Measurements from ENCODE around the gene NR5A1.

The NR5A1 gene

GRCh38 chr9:124439686-124440243 is 67.4 kb downstream of the NR5A1 start:
- H3K27ac Mint-ChIP-seq: no peak overlapping the region
- H3K27me3 Mint-ChIP-seq: peaks cover 62% of the 10 kb centered on the region
- no peaks in the 10 kb centered on the region for H3K4me1 Mint-ChIP-seq
- no peak overlapping the region for H3K4me3 Mint-ChIP-seq
- H3K9me3 Mint-ChIP-seq: peaks cover 5% of the 10 kb centered on the region
- peak; percentile 16 for ATAC-seq
- H3K36me3 Mint-ChIP-seq: no peaks in the 10 kb centered on the region

DNA sequence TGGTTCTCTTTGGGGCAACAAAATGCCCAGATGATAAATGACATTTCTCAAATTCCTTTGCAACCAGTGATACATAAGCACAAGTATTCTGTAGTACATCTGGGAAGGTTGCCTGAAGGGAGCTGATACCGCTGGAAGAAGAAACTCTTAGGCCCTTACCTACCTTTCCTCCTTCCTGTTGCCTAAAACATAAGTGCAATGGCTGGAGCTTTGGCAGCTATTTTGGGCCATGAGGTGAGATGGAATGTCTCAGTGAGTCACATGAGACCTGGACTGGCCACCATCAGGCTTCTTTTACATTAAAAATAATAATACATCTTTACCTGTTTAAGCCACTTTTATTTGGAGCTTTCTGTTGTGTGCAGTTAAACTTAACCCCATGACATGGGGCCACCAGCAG is 68.1 kb downstream of the NR5A1 start:
- peaks cover 59% of the 10 kb centered on the region for H3K27me3 Mint-ChIP-seq
- H3K4me3 Mint-ChIP-seq: no peak overlapping the region
- peaks cover 5% of the 10 kb centered on the region for H3K9me3 Mint-ChIP-seq
- no peaks in the 10 kb centered on the region for H3K36me3 Mint-ChIP-seq
- no peak for ATAC-seq
- no peaks in the 10 kb centered on the region for H3K4me1 Mint-ChIP-seq
- no peak overlapping the region for H3K27ac Mint-ChIP-seq

DNA sequence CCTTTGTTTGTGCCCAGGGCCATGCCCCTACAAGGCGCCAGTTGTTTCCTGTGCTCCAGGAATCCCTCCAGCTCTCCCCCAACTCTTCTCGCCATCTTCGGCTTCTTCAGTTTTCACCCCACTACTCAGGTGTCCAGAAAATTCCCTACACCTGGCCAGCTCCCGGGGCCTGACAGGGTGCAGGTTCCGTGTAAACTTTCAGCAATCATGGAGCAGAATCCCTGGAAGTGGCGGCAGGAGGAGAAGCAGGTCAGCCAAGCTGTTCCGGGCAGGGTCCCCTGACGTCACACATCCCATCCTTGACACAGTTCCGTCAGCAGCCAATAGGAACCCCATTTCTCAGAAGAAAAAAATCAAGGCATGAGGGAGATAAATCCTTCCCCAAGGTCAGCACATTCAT is 69.1 kb downstream of the NR5A1 start:
- no peak for ATAC-seq
- peaks cover 2% of the 10 kb centered on the region for H3K9me3 Mint-ChIP-seq
- H3K36me3 Mint-ChIP-seq: no peaks in the 10 kb centered on the region
- H3K4me3 Mint-ChIP-seq: no peak overlapping the region
- H3K27me3 Mint-ChIP-seq: peaks cover 60% of the 10 kb centered on the region
- no peaks in the 10 kb centered on the region for H3K4me1 Mint-ChIP-seq
- no peak overlapping the region for H3K27ac Mint-ChIP-seq

DNA sequence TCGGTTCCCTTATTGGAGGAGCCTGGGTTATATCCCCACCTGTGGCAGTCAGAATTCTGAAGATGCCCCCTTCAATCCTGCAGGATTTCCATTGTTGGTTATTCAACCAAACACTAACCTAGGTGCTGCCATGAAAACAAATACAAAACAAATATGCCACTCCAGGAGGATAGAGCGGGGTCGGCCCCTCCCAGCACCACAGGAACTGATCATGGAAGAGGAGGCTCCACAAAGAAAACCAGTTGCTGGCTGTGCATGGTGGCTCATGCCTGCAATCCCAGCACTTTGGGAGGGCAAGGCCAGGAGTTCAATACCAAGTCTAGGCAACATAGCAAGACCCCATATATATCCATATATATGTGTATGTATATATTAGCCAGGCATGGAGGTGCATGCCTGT is 70.1 kb downstream of the NR5A1 start:
- no peak overlapping the region for H3K27ac Mint-ChIP-seq
- no peak overlapping the region for H3K4me3 Mint-ChIP-seq
- no peak for ATAC-seq
- H3K27me3 Mint-ChIP-seq: peaks cover 61% of the 10 kb centered on the region
- no peaks in the 10 kb centered on the region for H3K36me3 Mint-ChIP-seq
- H3K9me3 Mint-ChIP-seq: peaks cover 2% of the 10 kb centered on the region
- no peaks in the 10 kb centered on the region for H3K4me1 Mint-ChIP-seq

- no peak overlapping the region for H3K4me3 Mint-ChIP-seq
- H3K9me3 Mint-ChIP-seq: peaks cover 2% of the 10 kb centered on the region
- no peaks in the 10 kb centered on the region for H3K36me3 Mint-ChIP-seq
- H3K27me3 Mint-ChIP-seq: peaks cover 54% of the 10 kb centered on the region
- no peak overlapping the region for H3K27ac Mint-ChIP-seq
- H3K4me1 Mint-ChIP-seq: no peaks in the 10 kb centered on the region
- no peak for ATAC-seq
Observed at GRCh38 chr9:124436320-124436719, 70.9 kb downstream of the NR5A1 start.
